Coronary artery (tissue), 2 donors: ENCODE data around the gene FICD.
A peak's percentile ranks its signal among the peaks of the same experiment; 100 is the strongest.

Source experiments
- DNase-seq: peaks from one replicate; pipeline ENCODE4 v3.0.0-alpha.2; 2017; ENCODE audit warnings: low spot score
- H3K27ac ChIP-seq, 2 donors: fragments of 200-600 bp; sonication (generic); one replicate each; pipeline ENCODE4 v1.5.1; 2016 to 2019
- H3K4me3 ChIP-seq: fragments of 200-600 bp; sonication (generic); 2 replicates; pipeline ENCODE4 v1.5.1; 2016; ENCODE audit warnings: mild to moderate bottlenecking, moderate library complexity
- TF ChIP-seq, protein P1 (sequence below): fragments of 200-600 bp; sonication (generic); IDR thresholded peaks from one replicate; pipeline ENCODE4 v1.5.1; 2019; ENCODE audit warnings: antibody characterized with exemption

FICD gene

DNA sequence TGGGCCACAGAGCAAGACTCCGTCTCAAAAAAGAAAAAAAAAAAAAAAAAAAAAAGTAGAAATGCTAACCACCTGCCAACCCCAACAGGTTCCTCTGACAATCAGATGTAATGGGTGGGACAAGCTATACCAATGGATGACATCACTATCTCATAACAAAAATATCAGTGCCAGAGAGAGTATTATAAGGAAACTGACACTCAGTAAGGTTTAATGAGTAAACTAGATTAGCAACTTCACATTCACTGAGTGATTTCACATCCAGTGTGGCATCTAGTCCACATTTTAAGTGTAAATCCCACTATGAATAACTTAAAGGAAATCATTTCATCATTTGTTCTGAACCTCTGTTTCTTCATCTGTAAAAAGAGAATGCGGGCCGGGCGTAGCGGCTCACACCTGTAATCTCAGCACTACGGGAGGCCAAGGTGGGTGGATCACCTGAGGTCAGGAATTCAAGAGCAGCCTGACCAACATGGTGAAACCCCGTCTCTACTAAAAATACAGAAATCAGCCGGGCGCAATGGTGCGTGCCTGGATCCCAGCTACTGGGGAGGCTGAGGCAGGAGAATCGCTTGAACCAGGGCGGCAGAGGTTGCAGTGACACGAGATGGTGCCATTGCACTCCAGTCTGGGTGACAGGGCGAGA is 44.1 kb downstream of the FICD start:
- H3K4me3 ChIP-seq = peak overlapping the region; percentile 85
- no peak overlapping the region for H3K27ac ChIP-seq
- DNase-seq = no peak
- TF ChIP-seq, protein P1, sequence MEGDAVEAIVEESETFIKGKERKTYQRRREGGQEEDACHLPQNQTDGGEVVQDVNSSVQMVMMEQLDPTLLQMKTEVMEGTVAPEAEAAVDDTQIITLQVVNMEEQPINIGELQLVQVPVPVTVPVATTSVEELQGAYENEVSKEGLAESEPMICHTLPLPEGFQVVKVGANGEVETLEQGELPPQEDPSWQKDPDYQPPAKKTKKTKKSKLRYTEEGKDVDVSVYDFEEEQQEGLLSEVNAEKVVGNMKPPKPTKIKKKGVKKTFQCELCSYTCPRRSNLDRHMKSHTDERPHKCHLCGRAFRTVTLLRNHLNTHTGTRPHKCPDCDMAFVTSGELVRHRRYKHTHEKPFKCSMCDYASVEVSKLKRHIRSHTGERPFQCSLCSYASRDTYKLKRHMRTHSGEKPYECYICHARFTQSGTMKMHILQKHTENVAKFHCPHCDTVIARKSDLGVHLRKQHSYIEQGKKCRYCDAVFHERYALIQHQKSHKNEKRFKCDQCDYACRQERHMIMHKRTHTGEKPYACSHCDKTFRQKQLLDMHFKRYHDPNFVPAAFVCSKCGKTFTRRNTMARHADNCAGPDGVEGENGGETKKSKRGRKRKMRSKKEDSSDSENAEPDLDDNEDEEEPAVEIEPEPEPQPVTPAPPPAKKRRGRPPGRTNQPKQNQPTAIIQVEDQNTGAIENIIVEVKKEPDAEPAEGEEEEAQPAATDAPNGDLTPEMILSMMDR = no peak

DNA sequence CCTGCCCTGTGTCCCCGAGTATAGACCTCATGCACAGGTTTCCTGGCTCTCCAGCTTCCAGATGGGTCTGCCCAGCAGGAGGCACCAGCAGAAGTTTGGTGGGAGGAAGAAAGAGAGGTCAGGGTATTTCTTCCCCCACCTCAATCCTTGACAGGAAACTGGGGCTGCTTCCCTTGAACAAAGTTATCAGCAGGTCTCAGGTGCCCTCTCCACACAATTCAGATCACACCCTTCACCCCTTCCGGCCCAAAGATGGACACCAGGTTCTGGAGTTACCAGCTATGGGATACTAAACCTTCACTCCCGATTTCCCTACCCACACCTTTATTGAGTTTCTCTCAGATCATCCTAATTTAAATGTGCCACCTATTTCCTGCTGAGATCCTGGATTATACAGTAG is 44.7 kb downstream of the FICD start:
- TF ChIP-seq, protein P1 = no peak
- Histone ChIP-seq H3K27ac (no peak overlapping the region), H3K4me3 (peak overlapping the region; percentile 85)
- no peak for DNase-seq

- Histone ChIP-seq H3K4me3 (peak overlapping the region; percentile 85), H3K27ac (peak overlapping the region; percentile 94 to 95)
- DNase-seq = no peak
- TF ChIP-seq, protein P1 = no peak
Measured at GRCh38 chr12:108560321-108560721, 45.2 kb downstream of the FICD start.

DNA sequence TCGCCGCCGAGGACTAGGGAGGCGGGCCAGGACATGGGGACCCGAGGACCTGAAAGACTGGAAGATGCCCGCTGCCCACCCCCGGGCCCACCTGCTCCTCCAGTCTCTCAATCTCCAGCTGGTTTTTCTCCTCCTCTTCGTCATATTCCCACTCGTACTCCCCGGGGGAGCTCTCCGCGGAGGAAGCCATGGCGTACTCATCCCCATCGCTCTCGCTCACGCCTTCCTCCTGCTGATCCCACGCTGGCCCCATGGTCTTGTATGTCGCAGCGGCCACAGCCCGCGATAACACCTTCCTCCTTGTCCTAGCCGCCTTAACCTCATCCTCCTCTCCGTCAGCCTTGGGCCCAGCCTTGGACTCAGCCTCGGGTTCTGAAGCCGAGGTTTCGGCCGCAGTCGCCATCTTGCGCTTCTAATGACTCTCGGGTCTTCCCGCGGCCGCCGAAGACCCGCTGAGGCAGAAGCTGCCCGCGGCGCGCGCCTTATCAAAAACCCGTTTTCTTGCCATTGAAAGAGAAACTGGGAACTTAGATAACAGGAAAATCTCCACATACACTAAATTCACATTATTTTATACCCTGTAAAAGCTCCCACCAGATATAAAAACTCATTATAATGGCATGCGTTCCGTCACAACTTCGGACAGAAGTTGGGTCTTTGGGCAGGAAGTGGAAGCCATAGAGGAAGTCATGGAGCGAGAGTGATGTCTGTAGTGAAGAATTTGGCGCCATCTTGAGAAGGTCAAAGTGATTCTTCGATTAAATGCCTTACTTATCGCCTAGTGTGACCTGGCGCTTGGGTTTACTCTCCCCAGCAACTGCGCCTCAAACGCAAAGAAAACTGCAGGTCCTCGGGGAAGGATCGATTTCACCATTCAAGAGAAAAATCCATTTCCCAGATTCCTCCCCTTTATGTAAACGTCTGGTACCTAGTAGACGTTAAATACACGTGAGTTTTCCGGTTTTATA is 46.0 kb downstream of the FICD start, which contains the start of gene SART3:
TSS of gene SART3 (minus strand) at position 422 of the 968 bp plus-strand sequence. CDS start at position 403, 19 bp downstream.
- H3K27ac ChIP-seq = peak within 1 kb of the TSS; percentile 94 to 95
- H3K4me3 ChIP-seq = peak within 1 kb of the TSS; percentile 85
- peak; percentile 87 for DNase-seq
- TF ChIP-seq, protein P1 = no peak

DNA sequence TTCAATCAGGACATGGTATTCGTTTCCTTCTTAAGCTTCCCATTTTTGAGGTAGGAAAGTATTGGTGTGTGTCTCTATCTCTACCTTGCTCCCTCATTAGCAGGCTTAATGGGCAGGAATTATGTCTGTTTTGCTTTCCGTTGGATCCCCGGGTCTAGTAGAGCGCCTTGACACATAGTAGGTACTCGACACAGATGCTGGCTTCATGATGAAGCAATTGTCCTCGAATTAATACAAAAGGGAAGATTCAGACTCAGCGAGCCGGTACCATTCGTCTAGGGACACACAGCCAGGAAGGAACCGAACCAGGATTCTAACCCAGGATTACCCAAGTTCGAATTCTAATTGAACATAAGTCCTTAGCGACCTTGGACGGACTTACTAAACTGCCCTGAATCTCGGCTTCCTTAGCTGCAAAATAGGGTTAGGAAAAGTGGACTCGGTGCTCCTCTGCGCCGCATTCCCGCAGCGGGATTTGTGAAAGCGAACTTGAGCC is 46.8 kb downstream of the FICD start:
- DNase-seq = no peak
- Histone ChIP-seq H3K27ac (peak overlapping the region; percentile 94 to 95), H3K4me3 (peak overlapping the region; percentile 85)
- TF ChIP-seq, protein P1 = no peak

DNA sequence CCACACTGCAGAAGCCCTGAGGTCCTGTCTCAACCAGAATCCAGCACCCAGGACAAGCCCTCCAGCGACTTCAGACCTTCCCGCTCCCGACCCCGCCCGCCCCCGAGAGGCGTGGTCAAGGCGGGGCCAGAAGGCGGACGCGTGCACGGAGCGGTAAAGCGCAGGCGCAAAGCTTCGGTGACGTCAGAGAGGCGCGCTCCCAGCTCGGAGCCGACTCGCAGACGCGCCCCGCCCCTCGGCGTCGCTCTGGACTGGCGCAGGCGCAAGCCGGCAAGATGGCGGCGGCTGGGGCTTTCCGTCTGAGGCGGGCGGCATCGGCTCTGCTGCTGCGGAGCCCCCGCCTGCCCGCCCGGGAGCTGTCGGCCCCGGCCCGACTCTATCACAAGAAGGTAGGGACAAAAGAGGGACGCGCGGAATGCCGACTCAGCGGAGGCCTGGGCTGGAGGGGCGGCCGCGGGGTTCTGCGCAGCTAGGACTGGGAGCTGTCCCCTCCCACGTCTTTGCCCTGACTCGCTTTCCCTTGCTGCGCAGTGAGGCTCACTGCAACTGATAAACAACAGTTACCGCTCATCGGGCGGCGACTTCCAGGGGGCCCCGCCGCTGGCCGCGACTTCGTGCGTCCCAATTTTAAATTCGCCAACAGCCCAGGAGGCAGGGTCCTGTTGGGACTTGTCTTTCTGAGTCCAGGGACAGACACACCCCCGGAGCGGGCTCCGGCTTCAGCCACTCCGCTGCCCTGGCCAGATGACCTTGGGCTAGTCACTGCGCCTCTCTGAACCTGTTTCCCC is 47.5 kb downstream of the FICD start, which contains the start of gene ISCU:
TSS of gene ISCU (plus strand) at position 249 of the 788 bp plus-strand sequence. CDS start at position 276, 27 bp downstream.
- DNase-seq = peak; percentile 98
- Histone ChIP-seq H3K4me3 (peak within 1 kb of the TSS; percentile 85), H3K27ac (peak within 1 kb of the TSS; percentile 94 to 95)
- TF ChIP-seq, protein P1 = no peak
